Gastroesophageal sphincter (tissue), 3 donors: ENCODE data around the gene WDR11.

Experiments
- EP300 ChIP-seq: sonication (generic); formaldehyde crosslinking; IDR thresholded peaks from one replicate; pipeline ENCODE4 v1.6.1; 2017; ENCODE audit warnings: antibody characterized with exemption, mild to moderate bottlenecking
- POLR2A ChIP-seq, 2 donors: fragments of 450-650 bp; IDR thresholded peaks; one replicate each; pipeline ENCODE4 v1.6.1; 2017; ENCODE audit warnings: antibody characterized with exemption in 2 of 2, mild to moderate bottlenecking in 2 of 2, moderate library complexity in 1 of 2
- TF ChIP-seq, protein P1 (sequence below), 4 experiments: fragments of 200-600 bp in 2 of 4; fragments of 450-650 bp in 2 of 4; sonication (generic) in 1 of 4; IDR thresholded peaks; one replicate each; pipeline ENCODE4 v1.5.1; 2017 to 2019; ENCODE audit warnings: antibody characterized with exemption in 4 of 4, mild to moderate bottlenecking in 2 of 4, moderate library complexity in 2 of 4

GRCh38 chr10:120926611-120927010 lies 75.4 kb downstream of the WDR11 start:
- no peak for TF ChIP-seq POLR2A (IDR thresholded peaks at IDR 0.05)
- TF ChIP-seq, protein P1, sequence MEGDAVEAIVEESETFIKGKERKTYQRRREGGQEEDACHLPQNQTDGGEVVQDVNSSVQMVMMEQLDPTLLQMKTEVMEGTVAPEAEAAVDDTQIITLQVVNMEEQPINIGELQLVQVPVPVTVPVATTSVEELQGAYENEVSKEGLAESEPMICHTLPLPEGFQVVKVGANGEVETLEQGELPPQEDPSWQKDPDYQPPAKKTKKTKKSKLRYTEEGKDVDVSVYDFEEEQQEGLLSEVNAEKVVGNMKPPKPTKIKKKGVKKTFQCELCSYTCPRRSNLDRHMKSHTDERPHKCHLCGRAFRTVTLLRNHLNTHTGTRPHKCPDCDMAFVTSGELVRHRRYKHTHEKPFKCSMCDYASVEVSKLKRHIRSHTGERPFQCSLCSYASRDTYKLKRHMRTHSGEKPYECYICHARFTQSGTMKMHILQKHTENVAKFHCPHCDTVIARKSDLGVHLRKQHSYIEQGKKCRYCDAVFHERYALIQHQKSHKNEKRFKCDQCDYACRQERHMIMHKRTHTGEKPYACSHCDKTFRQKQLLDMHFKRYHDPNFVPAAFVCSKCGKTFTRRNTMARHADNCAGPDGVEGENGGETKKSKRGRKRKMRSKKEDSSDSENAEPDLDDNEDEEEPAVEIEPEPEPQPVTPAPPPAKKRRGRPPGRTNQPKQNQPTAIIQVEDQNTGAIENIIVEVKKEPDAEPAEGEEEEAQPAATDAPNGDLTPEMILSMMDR (IDR thresholded peaks at IDR 0.05), result no peak
- no peak for TF ChIP-seq EP300
